Peyer's patch (tissue), 4 donors: ENCODE measurements around the gene WWP2.

Experiments
- CTCF ChIP-seq, 6 experiments: fragments of 450-650 bp in 4 of 6; fragments of 200-600 bp in 2 of 6; sonication (generic) in 1 of 6; IDR thresholded peaks; one replicate each; pipeline ENCODE4 v1.5.1; 2017 to 2019; ENCODE audit warnings: antibody characterized with exemption in 6 of 6, mild to moderate bottlenecking in 3 of 6, moderate library complexity in 1 of 6
- POLR2A ChIP-seq, 2 donors: fragments of 450-650 bp; IDR thresholded peaks; one replicate each; pipeline ENCODE4 v1.5.1; 2017; ENCODE audit warnings: antibody characterized with exemption in 2 of 2, mild to moderate bottlenecking in 2 of 2, moderate library complexity in 2 of 2

- no peak for TF ChIP-seq CTCF (IDR thresholded peaks at IDR 0.05)
- TF ChIP-seq POLR2A (IDR thresholded peaks at IDR 0.05): no peak
Observed at GRCh38 chr16:69848637-69849545, 86.8 kb downstream of the WWP2 start.
